ENCODE measurements around the gene RFLNA. TPM values are rescaled to one million over a fixed set of nuclear protein-coding genes. Genes with fewer than 3 reads are reported as not detected.

Gene RFLNA
- total RNA-seq, 2 experiments from 2014 or later, result not detected

DNA sequence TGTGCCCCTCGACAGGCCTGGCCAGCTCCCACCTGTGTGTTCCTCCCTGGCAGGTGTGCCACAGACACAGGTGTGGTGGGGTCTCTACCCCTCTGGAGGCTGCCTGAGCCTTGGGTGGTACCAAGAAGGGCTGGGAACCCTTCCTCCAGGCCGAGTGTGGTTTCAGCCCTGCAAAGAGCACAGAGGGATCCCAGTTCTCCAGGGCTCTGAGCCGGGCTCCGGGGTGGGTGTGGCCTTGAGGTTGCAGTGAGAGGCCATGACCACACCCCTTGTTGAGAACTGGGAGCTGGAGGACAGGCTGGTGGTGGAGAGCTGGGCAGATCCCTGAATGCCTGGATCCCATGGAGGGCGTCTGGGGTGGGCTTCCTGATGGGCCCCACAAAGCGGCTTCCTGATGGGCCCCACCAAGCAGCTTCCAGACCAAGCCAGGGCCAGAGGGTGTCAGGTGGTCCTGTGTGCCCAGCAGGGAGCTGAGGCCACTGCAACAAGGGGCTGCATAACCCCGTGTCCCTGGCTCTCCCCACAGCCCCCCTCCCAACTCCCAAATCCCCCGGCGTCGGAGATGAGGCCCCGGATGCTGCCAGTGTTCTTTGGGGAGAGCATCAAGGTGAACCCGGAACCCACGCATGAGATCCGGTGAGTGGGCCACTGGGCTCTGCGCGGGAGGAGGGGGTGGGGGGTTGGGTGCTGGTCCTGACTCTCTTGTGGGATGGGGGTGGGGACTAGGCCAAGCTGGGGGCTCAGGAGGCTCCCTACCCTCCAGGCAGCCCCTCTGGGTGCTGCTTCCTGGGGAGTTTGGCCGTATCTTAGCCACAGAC is 16.6 kb downstream of the RFLNA start:
- CTCF ChIA-PET, result interaction anchor here (1.0 kb wide), 1 partner anchor 9 kb away, joined by 7 read pairs; no protein-coding TSS in a partner anchor
- no peak overlapping the region for H3K27ac Mint-ChIP-seq
- H3K4me3 Mint-ChIP-seq, result no peak overlapping the region
- ATAC-seq, result no peak
- no peaks in the 10 kb centered on the region for H3K4me1 Mint-ChIP-seq
- no peaks in the 10 kb centered on the region for H3K27me3 Mint-ChIP-seq
- no peak for DNase-seq
- no peaks in the 10 kb centered on the region for H3K36me3 Mint-ChIP-seq
- H3K9me3 Mint-ChIP-seq (ENCODE audit: low read depth), result no peaks in the 10 kb centered on the region

DNA sequence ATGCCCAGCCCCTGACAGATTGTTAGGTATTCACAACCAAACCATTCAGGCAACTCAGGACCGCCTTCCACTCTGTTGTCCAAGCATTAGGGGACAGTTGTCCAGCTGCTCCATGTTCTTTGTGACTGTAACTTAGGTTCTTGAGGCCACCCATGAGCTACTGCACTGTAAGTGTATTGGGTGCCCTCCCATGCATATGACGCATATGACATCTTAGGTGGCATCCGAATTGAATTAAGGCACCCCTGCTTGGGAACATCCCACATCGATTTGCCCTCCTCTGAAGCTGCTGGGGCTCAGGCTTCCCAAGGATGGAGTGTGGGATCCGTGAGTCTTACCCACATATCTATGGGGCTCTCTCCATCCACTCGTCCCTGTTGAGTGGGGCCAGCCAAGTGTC is 17.7 kb downstream of the RFLNA start:
- H3K27me3 Mint-ChIP-seq, result no peaks in the 10 kb centered on the region

DNA sequence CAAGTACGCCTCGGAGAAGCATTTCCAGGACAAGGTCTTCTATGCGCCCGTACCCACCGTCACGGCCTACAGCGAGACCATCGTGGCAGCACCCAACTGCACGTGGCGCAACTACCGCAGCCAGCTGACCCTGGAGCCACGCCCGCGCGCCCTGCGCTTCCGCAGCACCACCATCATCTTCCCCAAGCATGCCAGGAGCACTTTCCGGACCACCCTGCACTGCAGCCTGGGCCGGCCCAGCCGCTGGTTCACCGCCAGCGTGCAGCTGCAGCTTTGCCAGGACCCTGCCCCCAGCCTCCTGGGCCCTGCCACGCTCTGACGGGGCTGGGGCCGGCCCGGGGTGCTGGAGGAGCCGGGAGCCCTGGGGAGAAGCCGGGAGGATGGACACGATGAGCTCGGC is 19.3 kb downstream of the RFLNA start:
- no peak for DNase-seq
- CTCF ChIA-PET, result no interaction called here
- no peaks in the 10 kb centered on the region for H3K36me3 Mint-ChIP-seq
- no peak for ATAC-seq
- no peak overlapping the region for H3K27ac Mint-ChIP-seq
- no peaks in the 10 kb centered on the region for H3K9me3 Mint-ChIP-seq (ENCODE audit: low read depth)
- no peaks in the 10 kb centered on the region for H3K4me1 Mint-ChIP-seq
- no peaks in the 10 kb centered on the region for H3K27me3 Mint-ChIP-seq
- H3K4me3 Mint-ChIP-seq, result no peak overlapping the region

More for the DNA sequence above, 17.7 kb downstream of the RFLNA start:
- no peaks in the 10 kb centered on the region for H3K36me3 Mint-ChIP-seq
- H3K4me3 Mint-ChIP-seq, result no peak overlapping the region
- no peaks in the 10 kb centered on the region for H3K4me1 Mint-ChIP-seq
- CTCF ChIA-PET, result no interaction called here
- no peak for DNase-seq
- no peaks in the 10 kb centered on the region for H3K9me3 Mint-ChIP-seq (ENCODE audit: low read depth)
- H3K27ac Mint-ChIP-seq, result no peak overlapping the region
- no peak for ATAC-seq

DNA sequence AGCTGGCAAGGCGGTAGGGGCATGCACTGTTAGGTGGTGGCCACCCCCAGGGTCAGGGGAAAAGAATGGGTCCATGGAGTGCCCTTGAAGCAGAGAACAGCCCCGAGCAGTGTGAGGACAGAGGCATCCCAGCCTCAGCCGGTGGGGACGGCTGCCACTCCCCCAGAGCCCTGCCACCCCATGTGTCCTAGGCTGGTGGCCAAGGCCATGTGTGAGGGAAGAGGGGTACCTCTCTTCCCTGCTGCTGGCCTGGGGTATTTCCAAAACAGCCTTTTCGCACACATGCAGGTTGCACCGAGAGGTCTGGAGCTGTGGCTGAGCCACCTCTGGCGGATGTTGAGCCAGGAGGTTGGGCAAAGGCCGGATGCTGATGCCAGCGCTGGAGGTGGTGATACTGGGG is 19.9 kb downstream of the RFLNA start:
- ATAC-seq, result no peak
- Mint-ChIP-seq H3K4me3 (no peak overlapping the region), H3K27me3 (no peaks in the 10 kb centered on the region), H3K4me1 (no peaks in the 10 kb centered on the region), H3K9me3 (ENCODE audit: low read depth) (no peaks in the 10 kb centered on the region), H3K36me3 (no peaks in the 10 kb centered on the region), H3K27ac (no peak overlapping the region)
- CTCF ChIA-PET, result no interaction called here
- no peak for DNase-seq

DNA sequence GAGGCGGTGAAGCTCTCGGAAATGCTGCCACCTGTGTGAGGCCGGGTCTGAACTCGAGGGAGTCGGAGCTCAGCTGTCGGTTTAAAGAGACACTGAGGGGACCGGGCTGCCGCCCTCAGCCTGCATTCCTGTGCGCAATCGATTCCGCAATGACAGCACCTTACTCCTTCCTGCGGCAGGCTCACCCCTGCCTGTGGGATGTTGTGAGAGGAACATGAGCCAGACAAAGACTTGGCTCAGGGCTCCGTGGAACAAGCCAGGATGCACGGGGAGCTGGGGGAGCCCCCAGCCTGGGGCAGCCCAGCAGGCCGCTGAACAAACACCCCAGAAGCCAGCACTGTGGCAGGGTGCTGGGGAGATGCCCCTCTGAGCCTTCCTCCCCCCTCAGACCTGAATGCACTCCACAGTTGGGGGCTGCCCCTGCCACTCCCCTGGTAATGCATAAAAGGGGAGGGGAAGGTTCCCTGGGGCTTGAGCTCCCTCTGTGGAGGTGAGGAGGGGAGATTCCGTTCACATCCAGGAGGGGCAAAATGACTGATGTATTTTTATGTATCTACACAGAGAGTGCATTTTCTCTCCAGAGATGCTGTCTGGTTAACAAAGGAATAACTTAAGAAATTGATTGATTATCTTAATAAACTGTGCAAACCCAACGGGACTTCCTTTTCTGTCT is 20.6 kb downstream of the RFLNA start:
- H3K27ac Mint-ChIP-seq, result no peak overlapping the region
- no peak overlapping the region for H3K4me3 Mint-ChIP-seq
- DNase-seq (no peak), ATAC-seq (no peak)
- no peaks in the 10 kb centered on the region for H3K9me3 Mint-ChIP-seq (ENCODE audit: low read depth)
- CTCF ChIA-PET, result interaction anchor here (0.5 to 1.1 kb wide), 2 partner anchors 203 to 456 kb away, joined by 3 read pairs; no protein-coding TSS in a partner anchor
- H3K27me3 Mint-ChIP-seq, result no peaks in the 10 kb centered on the region
- H3K4me1 Mint-ChIP-seq, result no peaks in the 10 kb centered on the region
- H3K36me3 Mint-ChIP-seq, result no peaks in the 10 kb centered on the region

DNA sequence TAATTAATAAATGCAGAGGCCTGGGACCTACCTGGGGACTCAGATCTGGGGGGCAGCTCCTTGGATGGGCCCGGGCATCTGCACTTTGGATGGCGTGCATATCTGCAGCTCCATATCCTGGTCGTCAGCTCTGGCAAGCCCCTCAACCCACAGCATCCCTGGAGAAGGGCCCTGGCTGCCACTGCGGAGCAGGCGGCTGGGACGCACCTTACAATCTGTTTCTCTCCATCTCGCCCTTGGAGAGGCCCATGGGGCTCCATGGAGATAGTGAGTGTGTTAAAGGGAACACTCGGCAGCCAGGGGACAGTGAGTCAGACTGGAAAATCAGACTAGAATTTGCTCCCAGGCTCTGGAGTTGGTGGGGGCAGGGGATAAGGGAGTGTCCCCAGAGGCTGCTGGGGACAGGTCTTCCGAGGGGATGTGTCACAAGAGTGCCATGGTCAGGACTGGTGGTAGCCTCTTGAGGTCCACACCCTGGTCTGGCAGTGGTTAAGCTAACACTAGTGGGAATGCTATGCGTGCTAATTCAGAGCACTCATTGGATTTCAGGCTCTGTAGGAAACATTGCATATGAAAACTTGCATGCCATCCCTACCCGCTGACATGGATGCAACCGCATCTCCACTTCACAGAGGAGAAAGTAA is 21.5 kb downstream of the RFLNA start:
- CTCF ChIA-PET, result interaction anchor here (0.5 to 1.1 kb wide), 2 partner anchors 202 to 455 kb away, joined by 3 read pairs; no protein-coding TSS in a partner anchor
- H3K4me1 Mint-ChIP-seq, result no peaks in the 10 kb centered on the region
- no peaks in the 10 kb centered on the region for H3K27me3 Mint-ChIP-seq
- ATAC-seq, result no peak
- no peaks in the 10 kb centered on the region for H3K9me3 Mint-ChIP-seq (ENCODE audit: low read depth)
- DNase-seq, result no peak
- H3K27ac Mint-ChIP-seq, result no peak overlapping the region
- H3K36me3 Mint-ChIP-seq, result no peaks in the 10 kb centered on the region
- no peak overlapping the region for H3K4me3 Mint-ChIP-seq

DNA sequence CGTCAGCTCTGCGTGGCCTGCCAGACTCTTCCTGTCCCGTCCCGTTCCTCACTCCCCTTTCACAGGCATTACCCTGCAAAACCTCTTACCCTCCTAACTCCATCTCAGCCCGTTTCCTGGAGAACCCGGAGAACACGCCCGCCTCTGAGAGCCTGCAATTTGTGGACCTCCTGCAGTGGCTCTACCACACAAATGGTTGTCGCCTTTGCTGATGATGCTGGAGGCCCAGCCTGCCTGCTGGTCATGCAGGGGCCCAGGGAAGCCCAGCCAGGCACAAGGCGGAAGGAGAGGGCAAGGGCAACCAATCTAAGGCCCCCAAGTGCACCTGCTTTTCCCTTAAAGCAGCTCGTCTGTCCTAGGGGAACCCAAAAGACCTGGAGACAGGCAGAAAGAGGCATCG is 22.5 kb downstream of the RFLNA start:
- CTCF ChIA-PET, result no interaction called here
- no peak overlapping the region for H3K4me3 Mint-ChIP-seq
- H3K27me3 Mint-ChIP-seq, result no peaks in the 10 kb centered on the region
- H3K9me3 Mint-ChIP-seq (ENCODE audit: low read depth), result no peaks in the 10 kb centered on the region
- no peak for DNase-seq
- H3K27ac Mint-ChIP-seq, result no peak overlapping the region
- ATAC-seq, result no peak
- H3K36me3 Mint-ChIP-seq, result no peaks in the 10 kb centered on the region
- no peaks in the 10 kb centered on the region for H3K4me1 Mint-ChIP-seq

DNA sequence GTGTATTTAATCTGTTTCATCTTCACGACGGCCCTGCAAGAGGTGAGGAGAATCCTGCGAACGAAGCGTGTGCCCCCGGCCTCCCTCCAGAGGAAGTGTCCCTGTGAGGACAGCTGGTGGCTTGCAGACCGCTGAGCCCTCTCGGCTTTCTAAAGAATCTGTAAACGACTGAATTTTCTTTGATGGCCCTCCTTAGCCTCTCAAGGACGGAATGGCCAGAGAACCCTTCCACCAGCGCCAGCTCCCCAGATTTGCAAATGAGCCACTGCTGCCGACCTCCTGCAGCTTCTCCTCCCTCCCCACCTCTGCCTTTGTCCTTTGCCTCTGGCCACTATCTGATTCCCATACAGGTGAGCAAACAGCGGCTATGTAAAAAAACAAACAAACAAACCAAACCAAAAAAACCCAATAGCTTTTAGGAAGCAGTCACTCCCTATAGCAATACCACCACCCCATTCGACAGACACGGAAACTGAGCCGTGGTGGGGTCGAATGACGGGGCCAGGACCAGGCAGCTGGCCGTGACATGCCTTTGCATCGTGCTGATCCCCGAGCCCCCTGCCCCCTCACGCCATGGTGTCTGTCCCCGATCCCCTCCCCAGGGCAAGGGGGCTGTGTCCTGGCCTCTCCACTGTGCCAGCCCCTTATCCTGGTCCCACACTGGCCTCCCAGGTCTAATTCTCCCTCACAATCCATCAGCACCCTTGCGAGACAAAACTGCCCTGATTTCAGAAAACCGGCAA is 23.6 kb downstream of the RFLNA start:
- no peaks in the 10 kb centered on the region for H3K27me3 Mint-ChIP-seq
- CTCF ChIA-PET, result interaction anchor here (0.8 to 1.1 kb wide), 3 partner anchors 264 to 353 kb away, joined by 3 to 5 read pairs (median 3); no protein-coding TSS in a partner anchor
- H3K4me1 Mint-ChIP-seq, result no peaks in the 10 kb centered on the region
- H3K36me3 Mint-ChIP-seq, result peaks cover 1% of the 10 kb centered on the region
- ATAC-seq (no peak), DNase-seq (no peak)
- no peak overlapping the region for H3K4me3 Mint-ChIP-seq
- H3K27ac Mint-ChIP-seq, result no peak overlapping the region
- peaks cover 1% of the 10 kb centered on the region for H3K9me3 Mint-ChIP-seq (ENCODE audit: low read depth)

DNA sequence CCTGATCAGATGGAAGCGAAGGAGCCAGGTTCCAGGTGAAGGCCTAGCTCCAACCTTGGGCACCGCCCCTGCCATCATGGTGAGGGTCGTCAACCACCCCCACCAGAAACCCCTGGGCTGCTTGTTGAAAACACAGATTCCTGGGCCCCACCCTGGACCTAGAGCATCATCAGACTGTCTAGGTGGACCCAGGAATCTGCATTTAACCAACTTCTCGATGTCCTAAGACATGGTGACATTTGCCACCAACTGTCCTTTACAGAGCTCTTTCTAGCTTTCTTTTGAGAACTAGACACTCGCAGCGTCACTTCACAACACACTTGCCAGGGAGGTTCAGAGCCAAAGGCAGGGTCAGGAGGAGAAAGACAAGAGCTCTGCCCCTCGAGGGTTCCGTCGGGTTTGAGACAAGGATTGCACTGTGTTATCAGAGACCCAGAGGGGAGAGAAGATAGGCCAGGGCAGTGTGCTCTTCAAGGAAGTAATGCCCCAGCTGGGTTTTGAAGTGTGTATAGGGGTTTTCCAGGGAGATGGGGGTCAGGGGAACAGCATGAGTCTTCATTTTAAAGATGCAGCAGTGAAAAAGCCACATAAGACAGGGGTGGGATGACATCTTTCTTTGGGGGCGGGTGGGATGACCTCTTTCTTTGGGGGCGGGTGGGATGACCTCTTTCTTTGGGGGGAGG is 24.6 kb downstream of the RFLNA start:
- ATAC-seq, result no peak
- Mint-ChIP-seq H3K36me3 (peaks cover 12% of the 10 kb centered on the region), H3K9me3 (ENCODE audit: low read depth) (peaks cover 12% of the 10 kb centered on the region), H3K27ac (no peak overlapping the region), H3K27me3 (no peaks in the 10 kb centered on the region), H3K4me3 (no peak overlapping the region), H3K4me1 (no peaks in the 10 kb centered on the region)
- DNase-seq, result no peak
- CTCF ChIA-PET, result interaction anchor here (0.8 to 1.1 kb wide), 5 partner anchors 147 to 355 kb away, joined by 3 to 5 read pairs (median 3); no protein-coding TSS in a partner anchor

DNA sequence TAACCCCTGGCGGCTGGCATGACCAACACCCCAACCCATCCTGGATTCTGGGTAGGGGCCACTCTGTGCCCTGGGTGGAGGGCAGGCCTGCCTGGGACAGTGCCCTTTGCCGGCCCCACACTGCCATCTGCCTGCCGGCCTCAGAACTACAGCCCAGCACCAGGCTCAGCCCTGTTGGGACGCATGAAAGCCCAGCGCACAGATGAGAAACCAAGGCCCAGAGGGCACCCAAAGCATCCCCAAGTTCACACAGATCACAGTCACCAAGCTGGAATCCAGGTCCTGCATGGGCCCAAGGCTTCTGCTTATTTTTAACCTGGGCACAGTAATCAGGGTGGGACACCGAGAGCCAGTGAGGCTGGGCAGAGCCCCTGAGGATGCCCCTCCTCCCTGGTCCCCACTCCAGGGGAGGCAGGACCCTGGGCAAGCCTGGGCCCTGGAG is 26.2 kb downstream of the RFLNA start:
- DNase-seq (peak; percentile 75), ATAC-seq (peak; percentile 83)
- CTCF ChIA-PET, result interaction anchor here (1.0 to 1.4 kb wide), 3 partner anchors 10 to 285 kb away, joined by 3 to 7 read pairs (median 5); no protein-coding TSS in a partner anchor
- Mint-ChIP-seq H3K9me3 (ENCODE audit: low read depth) (peaks cover 16% of the 10 kb centered on the region), H3K27ac (no peak overlapping the region), H3K4me3 (no peak overlapping the region), H3K4me1 (no peaks in the 10 kb centered on the region), H3K27me3 (no peaks in the 10 kb centered on the region), H3K36me3 (peaks cover 22% of the 10 kb centered on the region)

DNA sequence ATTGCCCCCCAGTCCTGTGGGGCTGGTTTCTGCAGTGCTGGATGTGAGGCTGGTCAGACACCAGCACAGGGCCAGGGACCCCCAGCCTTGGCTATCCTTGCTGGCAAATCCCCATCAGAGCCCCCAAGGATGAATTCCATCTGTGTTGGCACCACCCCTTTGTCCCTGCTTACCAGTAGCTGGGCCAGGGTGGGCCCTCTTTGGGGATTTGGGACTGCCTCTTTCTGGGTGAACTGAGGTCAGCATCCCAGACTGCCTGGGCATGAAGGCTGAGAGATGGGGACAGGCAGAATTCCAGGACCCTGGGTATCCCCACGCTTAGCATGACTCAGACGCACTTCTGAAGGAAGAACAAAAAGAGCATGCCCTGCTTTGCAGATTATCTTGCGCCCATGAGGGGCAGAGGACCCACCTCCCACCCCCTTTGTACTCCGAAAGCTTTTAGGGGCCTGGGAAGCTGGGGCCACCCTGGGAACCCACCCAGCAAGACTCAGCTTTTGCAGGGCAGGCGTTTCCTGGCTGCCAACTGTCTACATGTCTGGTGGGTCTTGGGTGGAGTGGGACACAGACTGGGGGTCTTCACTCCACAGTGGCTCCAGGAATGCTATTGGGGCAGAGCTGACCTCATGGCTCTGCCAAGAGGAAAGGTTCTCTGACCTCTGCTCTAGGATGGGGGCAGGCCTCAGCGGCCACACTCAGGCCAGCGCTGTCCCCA is 26.8 kb downstream of the RFLNA start:
- Mint-ChIP-seq H3K36me3 (peaks cover 25% of the 10 kb centered on the region), H3K4me3 (no peak overlapping the region)
- ATAC-seq, result no peak

More for the DNA sequence above, 26.8 kb downstream of the RFLNA start:
- CTCF ChIA-PET, result interaction anchor here (1.0 to 1.4 kb wide), 4 partner anchors 11 to 286 kb away, joined by 3 to 7 read pairs (median 4); no protein-coding TSS in a partner anchor
- no peaks in the 10 kb centered on the region for H3K27me3 Mint-ChIP-seq
- peaks cover 16% of the 10 kb centered on the region for H3K9me3 Mint-ChIP-seq (ENCODE audit: low read depth)
- no peaks in the 10 kb centered on the region for H3K4me1 Mint-ChIP-seq
- H3K27ac Mint-ChIP-seq, result no peak overlapping the region
- no peak for DNase-seq
